Mammary epithelial cell (primary cell): Measurements from ENCODE around the gene ZNF605.

Experiments
- CTCF ChIP-seq, 2 donors: IDR thresholded peaks in 1 of 2; conservative IDR thresholded peaks in 1 of 2; 2 replicates each; pipeline ENCODE4 v1.5.1; 2011 to 2012; ENCODE audit warnings: inconsistent platforms in 2 of 2, low read length in 2 of 2, mild to moderate bottlenecking in 2 of 2, control low read depth in 1 of 2, low read depth in 1 of 2; ENCODE audit not compliant: insufficient read depth in 1 of 2; ENCODE audit errors: extremely low read depth in 1 of 2
- EZH2 ChIP-seq: IDR thresholded peaks from 2 replicates; pipeline ENCODE4 v1.6.1; 2012; ENCODE audit warnings: low read length, inconsistent platforms, borderline replicate concordance

GRCh38 chr12:132909030-132909368 lies 47.1 kb downstream of the ZNF605 start:
- TF ChIP-seq CTCF (conservative IDR thresholded peaks at IDR 0.05 in 1 of 2, IDR thresholded peaks at IDR 0.05 in 1 of 2; ENCODE audit: extremely low read depth in 1 of 2, insufficient read depth in 1 of 2, low read depth in 1 of 2, low read length in 2 of 2) = no peak
- no peak for TF ChIP-seq EZH2
